Neural progenitor cell (in vitro differentiated cells): ENCODE results near the gene CELF4. TPM values are rescaled to one million over a fixed set of nuclear protein-coding genes. Genes with fewer than 3 reads are reported as not detected.

Source experiments
- DNase-seq: peaks from one replicate; pipeline ENCODE4 v3.0.0-alpha.2; 2016; ENCODE audit warnings: low spot score
- H2AFZ ChIP-seq: fragments of 200-600 bp; sonication (generic); replicated peaks from 2 replicates; pipeline ENCODE4 v1.6.1; 2016; ENCODE audit warnings: antibody characterized with exemption
- H3F3A ChIP-seq: fragments of 200-600 bp; sonication (generic); 2 replicates; pipeline ENCODE4 v1.6.1; 2016; ENCODE audit warnings: antibody characterized with exemption, low read depth
- H3K27ac ChIP-seq: fragments of 200-600 bp; sonication (generic); 2 replicates; pipeline ENCODE4 v1.5.1; 2016; ENCODE audit warnings: mild to moderate bottlenecking
- H3K27me3 ChIP-seq: fragments of 200-600 bp; sonication (generic); 2 replicates; pipeline ENCODE4 v1.6.1; 2016; ENCODE audit warnings: mild to moderate bottlenecking, moderate library complexity
- H3K36me3 ChIP-seq: fragments of 200-600 bp; sonication (generic); 2 replicates; pipeline ENCODE4 v1.5.1; 2016
- H3K4me1 ChIP-seq: fragments of 200-600 bp; sonication (generic); 2 replicates; pipeline ENCODE4 v1.6.1; 2016; ENCODE audit warnings: mixed run types
- H3K4me2 ChIP-seq: fragments of 200-600 bp; sonication (generic); 2 replicates; pipeline ENCODE4 v1.6.1; 2016
- H3K4me3 ChIP-seq: fragments of 200-600 bp; sonication (generic); 2 replicates; pipeline ENCODE4 v1.5.1; 2016
- H3K79me2 ChIP-seq: fragments of 200-600 bp; sonication (generic); 2 replicates; pipeline ENCODE4 v1.6.1; 2016; ENCODE audit warnings: low read depth
- H3K9ac ChIP-seq: fragments of 200-600 bp; sonication (generic); 2 replicates; pipeline ENCODE4 v1.6.1; 2016
- H3K9me3 ChIP-seq: fragments of 200-600 bp; sonication (generic); 2 replicates; pipeline ENCODE4 v1.5.1; 2016; ENCODE audit warnings: low read depth
- H4K20me1 ChIP-seq: fragments of 200-600 bp; sonication (generic); 2 replicates; pipeline ENCODE4 v1.6.1; 2016; ENCODE audit warnings: low read depth
- H3K27ac Mint-ChIP-seq: 3 replicates; pipeline ENCODE4 v1.8.0; 2021; ENCODE audit warnings: mixed read lengths
- H3K27me3 Mint-ChIP-seq: 2 replicates; pipeline ENCODE4 v1.8.0; 2022; ENCODE audit warnings: low read depth, mild to moderate bottlenecking, inconsistent platforms, moderate library complexity, mixed read lengths; ENCODE audit not compliant: insufficient read depth
- H3K36me3 Mint-ChIP-seq: 3 replicates; pipeline ENCODE4 v1.8.0; 2021; ENCODE audit warnings: mixed read lengths
- H3K4me1 Mint-ChIP-seq: 3 replicates; pipeline ENCODE4 v1.8.0; 2021; ENCODE audit warnings: mixed read lengths
- H3K4me3 Mint-ChIP-seq: 3 replicates; pipeline ENCODE4 v1.8.0; 2021; ENCODE audit warnings: mild to moderate bottlenecking, moderate library complexity, mixed read lengths
- H3K9me3 Mint-ChIP-seq: 3 replicates; pipeline ENCODE4 v1.8.0; 2020; ENCODE audit warnings: mixed read lengths
- EZH2 ChIP-seq: fragments of 200-600 bp; sonication (generic); IDR thresholded peaks from 2 replicates; pipeline ENCODE4 v1.6.1; 2017; ENCODE audit warnings: antibody characterized with exemption, mild to moderate bottlenecking, moderate library complexity
- EZH2phosphoT487 ChIP-seq: fragments of 200-600 bp; sonication (generic); IDR thresholded peaks from 2 replicates; pipeline ENCODE4 v1.6.1; 2017; ENCODE audit warnings: antibody characterized with exemption
- total RNA-seq: library from RNA; depleted of rRNA; stranded (reverse); fragments of >200 nt; gene quantifications from 2 replicates; pipeline ENCODE4 v1.2.3, GENCODE V29; 2015; ENCODE audit warnings: low replicate concordance
- TF ChIP-seq, protein P1 (sequence below): fragments of 200-600 bp; sonication (generic); IDR thresholded peaks from 2 replicates; pipeline ENCODE4 v1.5.1; 2017; ENCODE audit warnings: antibody characterized with exemption, mild to moderate bottlenecking

The CELF4 gene
- total RNA-seq, 1 donor from 2014 or later: 1.8 TPM

DNA sequence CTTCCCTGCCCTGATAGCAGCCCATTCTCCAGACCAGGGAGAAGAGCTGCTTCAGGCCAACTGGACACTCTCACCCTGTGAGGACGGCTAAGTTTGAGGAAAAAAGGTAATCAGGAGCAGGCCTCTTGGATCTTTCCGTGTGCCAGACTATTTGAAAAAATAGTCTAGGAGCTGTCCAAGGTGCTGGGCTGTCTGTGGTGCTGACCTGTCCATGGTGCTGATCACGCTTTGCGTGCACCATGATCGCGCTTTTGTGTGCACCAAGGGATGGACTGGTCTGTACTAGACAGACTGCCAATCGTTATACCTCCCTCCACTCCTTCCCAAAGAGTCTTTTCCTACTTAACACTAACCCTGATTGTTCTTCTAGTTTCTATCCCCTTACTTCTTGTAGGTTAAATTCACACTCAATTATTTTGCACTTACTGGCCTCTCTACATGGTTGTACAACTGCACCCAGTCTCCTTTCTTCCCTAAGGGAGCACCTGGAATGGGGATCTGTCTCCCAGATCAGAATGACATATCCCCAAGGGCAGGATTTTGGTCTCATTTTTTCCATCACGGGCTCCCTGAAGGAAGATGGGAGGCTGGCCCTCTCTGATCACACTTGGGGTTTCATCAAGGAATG lies 295.4 kb downstream of the CELF4 start:
- peaks cover 21% of the 10 kb centered on the region for H3K27me3 ChIP-seq
- Mint-ChIP-seq H3K4me1 (peaks cover under 1% of the 10 kb centered on the region), H3K36me3 (no peaks in the 10 kb centered on the region), H3K27ac (no peak overlapping the region), H3K4me3 (no peak overlapping the region), H3K27me3 (peaks cover 10% of the 10 kb centered on the region), H3K9me3 (peaks cover 3% of the 10 kb centered on the region)
- no peak overlapping the region for H3K27ac ChIP-seq
- TF ChIP-seq EZH2 (no peak), EZH2phosphoT487 (no peak)
- TF ChIP-seq, protein P1, sequence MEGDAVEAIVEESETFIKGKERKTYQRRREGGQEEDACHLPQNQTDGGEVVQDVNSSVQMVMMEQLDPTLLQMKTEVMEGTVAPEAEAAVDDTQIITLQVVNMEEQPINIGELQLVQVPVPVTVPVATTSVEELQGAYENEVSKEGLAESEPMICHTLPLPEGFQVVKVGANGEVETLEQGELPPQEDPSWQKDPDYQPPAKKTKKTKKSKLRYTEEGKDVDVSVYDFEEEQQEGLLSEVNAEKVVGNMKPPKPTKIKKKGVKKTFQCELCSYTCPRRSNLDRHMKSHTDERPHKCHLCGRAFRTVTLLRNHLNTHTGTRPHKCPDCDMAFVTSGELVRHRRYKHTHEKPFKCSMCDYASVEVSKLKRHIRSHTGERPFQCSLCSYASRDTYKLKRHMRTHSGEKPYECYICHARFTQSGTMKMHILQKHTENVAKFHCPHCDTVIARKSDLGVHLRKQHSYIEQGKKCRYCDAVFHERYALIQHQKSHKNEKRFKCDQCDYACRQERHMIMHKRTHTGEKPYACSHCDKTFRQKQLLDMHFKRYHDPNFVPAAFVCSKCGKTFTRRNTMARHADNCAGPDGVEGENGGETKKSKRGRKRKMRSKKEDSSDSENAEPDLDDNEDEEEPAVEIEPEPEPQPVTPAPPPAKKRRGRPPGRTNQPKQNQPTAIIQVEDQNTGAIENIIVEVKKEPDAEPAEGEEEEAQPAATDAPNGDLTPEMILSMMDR: no peak
- no peaks in the 10 kb centered on the region for H3F3A ChIP-seq
- no peaks in the 10 kb centered on the region for H3K4me1 ChIP-seq
- H3K9ac ChIP-seq: no peak overlapping the region
- no peaks in the 10 kb centered on the region for H3K36me3 ChIP-seq
- DNase-seq: peak; percentile 91
- H2AFZ ChIP-seq: no peak overlapping the region
- H3K4me2 ChIP-seq: no peak overlapping the region
- no peaks in the 10 kb centered on the region for H3K9me3 ChIP-seq
- H4K20me1 ChIP-seq: peaks cover 16% of the 10 kb centered on the region
- H3K4me3 ChIP-seq: no peak overlapping the region
- H3K79me2 ChIP-seq: no peaks in the 10 kb centered on the region

DNA sequence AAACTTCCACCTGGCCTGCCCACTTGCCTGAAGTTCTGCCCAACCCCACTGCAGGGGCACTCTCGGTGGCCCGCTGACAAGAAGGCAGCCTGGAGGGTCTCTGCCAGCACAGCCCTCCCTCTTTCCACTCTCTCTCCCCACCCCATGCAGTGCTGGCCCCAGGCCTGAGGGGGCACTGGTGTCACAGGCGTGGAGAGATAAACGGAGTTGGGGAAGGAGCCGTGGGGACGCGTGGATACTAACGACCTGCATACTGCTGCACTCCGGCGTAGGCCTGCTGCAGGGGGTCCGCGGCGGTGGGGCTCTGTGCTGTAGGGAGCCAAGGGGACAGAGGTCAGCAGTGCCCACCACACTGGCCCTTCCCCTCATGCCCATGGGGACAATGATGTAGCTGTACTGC lies 299.3 kb downstream of the CELF4 start:
- Mint-ChIP-seq H3K4me3 (no peak overlapping the region), H3K36me3 (no peaks in the 10 kb centered on the region), H3K9me3 (no peaks in the 10 kb centered on the region), H3K27me3 (peaks cover 19% of the 10 kb centered on the region), H3K27ac (no peak overlapping the region), H3K4me1 (peaks cover 3% of the 10 kb centered on the region)
- Histone ChIP-seq H4K20me1 (peaks cover 16% of the 10 kb centered on the region), H3K4me1 (no peaks in the 10 kb centered on the region), H2AFZ (no peak overlapping the region), H3K4me2 (no peak overlapping the region), H3K79me2 (no peaks in the 10 kb centered on the region), H3F3A (no peaks in the 10 kb centered on the region), H3K27ac (no peak overlapping the region), H3K9me3 (no peaks in the 10 kb centered on the region), H3K27me3 (peaks cover 21% of the 10 kb centered on the region), H3K9ac (no peak overlapping the region), H3K4me3 (no peak overlapping the region), H3K36me3 (no peaks in the 10 kb centered on the region)
- TF ChIP-seq, protein P1: peak; percentile 58
- TF ChIP-seq EZH2phosphoT487: no peak
- DNase-seq: peak; percentile 75

DNA sequence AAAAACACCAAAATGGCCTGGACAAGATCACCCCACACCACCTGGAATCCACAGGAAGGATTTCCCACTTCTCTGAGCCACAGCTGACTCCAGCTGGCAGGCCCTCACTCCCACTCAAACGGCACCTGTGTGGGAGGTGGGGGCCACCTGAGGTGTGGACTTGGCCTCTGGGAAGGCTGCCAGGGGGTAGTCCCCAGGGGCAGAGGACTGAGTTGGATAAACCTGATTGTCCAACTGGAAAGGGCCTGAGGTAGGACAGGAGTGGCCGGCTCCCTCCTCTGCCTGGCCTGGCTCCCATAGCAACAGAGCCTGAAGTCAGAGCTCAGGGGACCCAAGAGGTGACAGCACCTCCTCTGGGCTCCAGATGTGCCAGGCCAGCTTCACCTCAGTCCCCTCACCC lies 300.2 kb downstream of the CELF4 start:
- Histone ChIP-seq H3K4me2 (no peak overlapping the region), H3K79me2 (no peaks in the 10 kb centered on the region), H3K9ac (no peak overlapping the region), H3K27me3 (peaks cover 21% of the 10 kb centered on the region), H3K27ac (no peak overlapping the region), H3K9me3 (no peaks in the 10 kb centered on the region), H4K20me1 (peaks cover 13% of the 10 kb centered on the region), H3K4me3 (no peak overlapping the region), H3F3A (no peaks in the 10 kb centered on the region), H3K4me1 (no peaks in the 10 kb centered on the region), H2AFZ (no peak overlapping the region), H3K36me3 (no peaks in the 10 kb centered on the region)
- Mint-ChIP-seq H3K27me3 (peaks cover 19% of the 10 kb centered on the region), H3K27ac (peak overlapping the region; percentile 69), H3K36me3 (no peaks in the 10 kb centered on the region), H3K4me1 (peaks cover 3% of the 10 kb centered on the region), H3K4me3 (peak overlapping the region; percentile 39), H3K9me3 (no peaks in the 10 kb centered on the region)
- no peak for DNase-seq
- TF ChIP-seq EZH2phosphoT487: no peak
- TF ChIP-seq, protein P1: no peak
- TF ChIP-seq EZH2: no peak
